NT2/D1 (cell line): Measurements from ENCODE around the gene RALGPS2.

Experiments used
- DNase-seq: peaks from one replicate; pipeline ENCODE4 v3.0.0-alpha.2; 2011; ENCODE audit warnings: low read depth, low spot score
- H3K27me3 ChIP-seq: 2 replicates; pipeline ENCODE4 v1.6.0; 2011; ENCODE audit warnings: mild to moderate bottlenecking; ENCODE audit not compliant: insufficient read length, insufficient read depth
- H3K36me3 ChIP-seq: 2 replicates; pipeline ENCODE4 v1.6.1; 2011; ENCODE audit warnings: mild to moderate bottlenecking, low read length, mixed read lengths; ENCODE audit not compliant: insufficient read depth, insufficient read length
- H3K4me1 ChIP-seq: 2 replicates; pipeline ENCODE4 v1.5.1; 2011; ENCODE audit not compliant: insufficient read depth, insufficient read length
- H3K4me3 ChIP-seq: 2 replicates; pipeline ENCODE4 v1.5.1; 2011; ENCODE audit warnings: low read depth; ENCODE audit not compliant: insufficient read length
- H3K9ac ChIP-seq: 2 replicates; pipeline ENCODE4 v1.6.0; 2011; ENCODE audit warnings: low read depth; ENCODE audit not compliant: insufficient read length
- H3K9me3 ChIP-seq: 2 replicates; pipeline ENCODE4 v1.5.1; 2011; ENCODE audit warnings: mild to moderate bottlenecking, low read length; ENCODE audit not compliant: insufficient read depth
- SUZ12 ChIP-seq: IDR thresholded peaks from 2 replicates; pipeline ENCODE4 v1.6.1; 2011; ENCODE audit not compliant: insufficient read length, insufficient read depth; ENCODE audit errors: extremely low read depth
- YY1 ChIP-seq: IDR thresholded peaks from 2 replicates; pipeline ENCODE4 v1.6.1; 2011; ENCODE audit not compliant: insufficient read length, insufficient read depth
- ZNF274 ChIP-seq: IDR thresholded peaks from 2 replicates; pipeline ENCODE4 v1.6.1; 2011; ENCODE audit warnings: mild to moderate bottlenecking, low read depth, low read length

The RALGPS2 gene

GRCh38 chr1:178864326-178864725 lies 139.3 kb downstream of the RALGPS2 start:
- H3K9ac ChIP-seq, result no peak overlapping the region
- DNase-seq, result no peak
- no peak for TF ChIP-seq ZNF274
- TF ChIP-seq YY1, result no peak
- H3K27me3 ChIP-seq, result no peaks in the 10 kb centered on the region
- H3K36me3 ChIP-seq, result no peaks in the 10 kb centered on the region
- no peaks in the 10 kb centered on the region for H3K9me3 ChIP-seq
- H3K4me1 ChIP-seq, result no peaks in the 10 kb centered on the region
- no peak overlapping the region for H3K4me3 ChIP-seq

- Histone ChIP-seq H3K27me3 (no peaks in the 10 kb centered on the region), H3K4me1 (no peaks in the 10 kb centered on the region), H3K9me3 (no peaks in the 10 kb centered on the region), H3K36me3 (no peaks in the 10 kb centered on the region), H3K9ac (no peak overlapping the region), H3K4me3 (no peak overlapping the region)
- no peak for DNase-seq
- TF ChIP-seq YY1 (no peak), ZNF274 (no peak), SUZ12 (no peak)
Observed at GRCh38 chr1:178867670-178868069, 142.6 kb downstream of the RALGPS2 start.

GRCh38 chr1:178868706-178869105 lies 143.7 kb downstream of the RALGPS2 start:
- TF ChIP-seq ZNF274 (no peak), YY1 (no peak), SUZ12 (no peak)
- H3K27me3 ChIP-seq, result no peaks in the 10 kb centered on the region
- no peak overlapping the region for H3K9ac ChIP-seq
- no peaks in the 10 kb centered on the region for H3K36me3 ChIP-seq
- H3K4me1 ChIP-seq, result no peaks in the 10 kb centered on the region
- no peak overlapping the region for H3K4me3 ChIP-seq
- H3K9me3 ChIP-seq, result no peaks in the 10 kb centered on the region
- DNase-seq, result no peak

- Histone ChIP-seq H3K4me3 (no peak overlapping the region), H3K4me1 (no peaks in the 10 kb centered on the region)
Observed at GRCh38 chr1:178869119-178869697, 144.2 kb downstream of the RALGPS2 start.

GRCh38 chr1:178870221-178870620 lies 145.2 kb downstream of the RALGPS2 start:
- H3K36me3 ChIP-seq, result no peaks in the 10 kb centered on the region
- no peaks in the 10 kb centered on the region for H3K9me3 ChIP-seq
- H3K4me3 ChIP-seq, result no peak overlapping the region
- H3K9ac ChIP-seq, result no peak overlapping the region
- DNase-seq, result no peak
- H3K4me1 ChIP-seq, result no peaks in the 10 kb centered on the region
- TF ChIP-seq SUZ12, result no peak
- no peak for TF ChIP-seq YY1
- TF ChIP-seq ZNF274, result no peak
- no peaks in the 10 kb centered on the region for H3K27me3 ChIP-seq

More at GRCh38 chr1:178869119-178869697, 144.2 kb downstream of the RALGPS2 start:
- Histone ChIP-seq H3K27me3 (no peaks in the 10 kb centered on the region), H3K9me3 (no peaks in the 10 kb centered on the region), H3K36me3 (no peaks in the 10 kb centered on the region), H3K9ac (peak overlapping the region; percentile 4)
- peak; percentile 27 for DNase-seq
- TF ChIP-seq ZNF274 (no peak), YY1 (no peak)

GRCh38 chr1:178870944-178871343 lies 145.9 kb downstream of the RALGPS2 start, which contains the start of gene ANGPTL1:
ANGPTL1 (minus strand) TSS chr1:178871077; CDS start chr1:178865776, 5,301 bp downstream.
- no peaks in the 10 kb centered on the region for H3K9me3 ChIP-seq
- H3K4me3 ChIP-seq, result no peak within 1 kb of the TSS
- no peaks in the 10 kb centered on the region for H3K4me1 ChIP-seq
- TF ChIP-seq YY1 (no peak), ZNF274 (no peak), SUZ12 (no peak)
- no peak for DNase-seq
- no peak within 1 kb of the TSS for H3K9ac ChIP-seq
- H3K36me3 ChIP-seq, result no peaks in the 10 kb centered on the region
- H3K27me3 ChIP-seq, result no peaks in the 10 kb centered on the region

- Histone ChIP-seq H3K27me3 (no peaks in the 10 kb centered on the region), H3K4me3 (no peak overlapping the region), H3K36me3 (no peaks in the 10 kb centered on the region), H3K9ac (no peak overlapping the region), H3K9me3 (no peaks in the 10 kb centered on the region), H3K4me1 (no peaks in the 10 kb centered on the region)
- DNase-seq, result no peak
- no peak for TF ChIP-seq YY1
- no peak for TF ChIP-seq SUZ12
- TF ChIP-seq ZNF274, result no peak
Observed at GRCh38 chr1:178871551-178872320, 146.7 kb downstream of the RALGPS2 start.
